Measurements from ENCODE around the gene ASIC4.

GRCh38 chr2:219486380-219486959 is 27.8 kb upstream of the ASIC4 start:
- TF ChIP-seq CTCF (IDR thresholded peaks at IDR 0.05; ENCODE audit: poor library complexity) (no peak), EZH2phosphoT487 (IDR thresholded peaks at IDR 0.05; ENCODE audit: low read depth, severe bottlenecking, unreplicated experiment) (no peak), EZH2 (IDR thresholded peaks at IDR 0.05; ENCODE audit: borderline replicate concordance) (no peak)

All from hepatocyte (in vitro differentiated cells).